A673 (cell line): ENCODE results near the gene EMC9.

Experiments used
- CTCF ChIP-seq: fragments of 300-800, 200-600 bp; sonication (generic); conservative IDR thresholded peaks from 2 replicates; pipeline ENCODE4 v1.5.1; 2017; ENCODE audit warnings: low read depth, mild to moderate bottlenecking, antibody characterized with exemption, low read length, moderate library complexity, mixed read lengths
- EZH2 ChIP-seq: fragments of 200-600 bp; sonication (generic); IDR thresholded peaks from 2 replicates; pipeline ENCODE4 v1.6.1; 2017; ENCODE audit warnings: borderline replicate concordance, low read depth, mild to moderate bottlenecking, mixed read lengths, antibody characterized with exemption, low read length; ENCODE audit not compliant: poor library complexity, severe bottlenecking

DNA sequence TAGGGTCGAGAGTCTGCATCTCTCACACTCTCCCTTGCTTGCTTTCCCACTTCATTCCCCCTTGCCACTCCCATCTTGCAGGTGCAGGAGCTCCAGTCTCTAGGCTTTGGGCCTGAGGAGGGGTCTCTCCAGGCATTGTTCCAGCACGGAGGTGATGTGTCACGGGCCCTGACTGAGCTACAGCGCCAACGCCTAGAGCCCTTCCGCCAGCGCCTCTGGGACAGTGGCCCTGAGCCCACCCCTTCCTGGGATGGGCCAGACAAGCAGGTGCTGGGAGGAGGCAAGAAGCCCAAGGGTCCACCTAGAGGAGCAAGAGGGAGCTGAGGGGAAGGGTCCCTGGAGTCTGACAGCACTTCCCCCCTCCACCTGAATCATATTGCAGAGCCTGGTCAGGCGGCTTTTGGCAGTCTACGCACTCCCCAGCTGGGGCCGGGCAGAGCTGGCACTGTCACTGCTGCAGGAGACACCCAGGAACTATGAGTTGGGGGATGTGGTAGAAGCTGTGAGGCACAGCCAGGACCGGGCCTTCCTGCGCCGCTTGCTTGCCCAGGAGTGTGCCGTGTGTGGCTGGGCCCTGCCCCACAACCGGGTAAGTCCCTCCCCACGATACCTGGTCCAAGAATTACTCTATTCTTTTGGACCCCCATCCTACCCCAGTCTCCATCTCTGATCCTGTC, 10.2 kb upstream of the EMC9 start:
- TF ChIP-seq EZH2 = no peak
- TF ChIP-seq CTCF = no peak
